NCI-H345 treated with DMSO at 0.1 percent for 48 hours (cell line): Measurements from ENCODE around the gene FZR1.

Experiments
- DNase-seq: peaks from one replicate; lab custom pipeline; 2025; ENCODE audit not compliant: unreplicated experiment; lab: John Stamatoyannopoulos, UW

FZR1 gene

DNA sequence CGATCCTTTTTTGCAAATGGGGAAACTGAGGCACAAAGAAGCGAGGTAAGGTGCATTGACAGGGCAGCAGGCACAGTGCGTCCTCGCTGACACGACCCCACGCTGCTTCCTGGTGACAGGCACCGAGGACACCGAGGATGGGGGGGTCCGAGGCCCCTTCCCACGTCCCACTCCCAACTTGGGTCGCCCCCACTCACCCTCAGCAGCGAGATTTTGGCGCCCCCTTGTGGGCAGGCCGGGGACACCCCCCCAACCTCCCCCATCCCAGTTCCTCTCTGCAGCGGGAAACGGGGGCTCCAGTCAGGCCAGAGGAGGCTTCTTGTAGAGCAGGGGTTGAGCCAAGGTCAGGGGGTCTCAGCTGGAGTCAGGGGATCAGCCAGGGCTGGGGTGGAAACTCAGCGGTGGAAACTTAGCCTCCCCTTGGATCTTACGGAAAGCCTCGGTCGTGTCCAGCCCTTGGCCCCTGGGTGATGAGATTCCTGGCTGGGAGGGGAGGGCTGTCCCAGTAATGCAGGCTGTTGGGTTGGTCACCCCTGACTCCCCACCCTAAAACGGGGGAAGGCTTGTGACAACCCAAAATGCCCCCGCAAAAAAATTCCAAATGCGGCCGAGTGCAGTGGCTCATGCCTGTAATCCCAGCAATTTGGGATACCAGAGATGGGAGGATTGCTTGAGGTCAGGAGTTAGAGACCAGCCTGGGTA, 34.0 kb upstream of the FZR1 start:
- no peak for DNase-seq

DNA sequence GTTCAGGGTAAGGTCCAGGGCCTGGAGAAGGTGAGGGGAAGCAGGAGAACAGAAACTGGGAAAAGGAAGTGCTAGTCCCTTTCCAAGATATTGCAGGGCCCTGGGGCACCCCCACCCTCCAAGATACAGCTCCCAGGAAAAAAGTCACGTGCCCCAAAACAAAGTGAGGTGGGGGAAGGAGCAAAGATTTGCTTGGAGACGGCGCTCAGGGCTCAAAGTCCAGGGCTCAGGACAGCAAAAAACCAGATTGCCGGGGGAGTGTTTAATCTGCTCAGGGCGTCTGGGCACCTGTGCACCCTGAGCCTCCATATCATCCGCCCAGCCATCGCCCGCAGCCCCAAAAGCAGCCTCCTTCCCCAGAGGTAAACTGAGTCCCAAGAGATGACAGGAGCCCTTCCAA, 32.1 kb upstream of the FZR1 start:
- DNase-seq: no peak

DNA sequence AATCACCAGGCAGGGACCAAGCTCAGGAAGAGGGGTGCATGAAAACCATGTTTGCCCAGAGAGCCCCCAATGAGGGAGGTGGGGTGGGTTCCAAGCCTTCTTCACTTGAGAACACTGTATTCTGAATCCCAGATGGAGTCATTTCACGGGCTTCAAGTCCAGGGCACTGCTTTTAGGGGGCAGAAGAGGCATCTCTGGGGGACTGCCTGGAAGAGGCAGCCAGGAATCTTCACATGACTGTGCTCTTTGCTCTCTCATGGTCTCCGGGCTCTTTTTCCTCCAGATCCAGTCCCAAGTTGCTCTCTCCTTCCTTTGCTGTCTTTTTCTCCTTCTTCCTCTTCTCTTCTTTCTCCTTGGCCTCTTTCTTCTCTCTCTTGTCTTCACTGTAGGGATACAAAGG, 31.5 kb upstream of the FZR1 start:
- DNase-seq: no peak

DNA sequence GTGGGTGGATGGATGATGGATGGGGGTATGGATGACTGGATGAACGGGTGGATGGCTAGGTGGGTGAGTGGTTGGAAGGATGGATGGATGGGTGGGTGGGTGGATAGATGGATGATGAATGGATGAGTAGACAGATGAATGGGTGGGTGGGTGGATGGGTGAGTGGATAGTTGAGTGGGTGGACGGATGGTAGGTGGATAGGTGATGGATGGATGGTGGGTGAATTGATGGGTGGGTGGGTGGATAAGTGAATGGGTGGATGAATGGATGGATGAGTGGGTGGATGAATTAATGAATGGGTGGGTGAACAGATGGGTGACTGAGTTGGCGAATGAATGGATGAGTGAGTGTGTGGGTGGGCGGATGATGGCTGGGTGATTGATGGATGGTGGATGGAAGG, 30.7 kb upstream of the FZR1 start:
- no peak for DNase-seq

DNA sequence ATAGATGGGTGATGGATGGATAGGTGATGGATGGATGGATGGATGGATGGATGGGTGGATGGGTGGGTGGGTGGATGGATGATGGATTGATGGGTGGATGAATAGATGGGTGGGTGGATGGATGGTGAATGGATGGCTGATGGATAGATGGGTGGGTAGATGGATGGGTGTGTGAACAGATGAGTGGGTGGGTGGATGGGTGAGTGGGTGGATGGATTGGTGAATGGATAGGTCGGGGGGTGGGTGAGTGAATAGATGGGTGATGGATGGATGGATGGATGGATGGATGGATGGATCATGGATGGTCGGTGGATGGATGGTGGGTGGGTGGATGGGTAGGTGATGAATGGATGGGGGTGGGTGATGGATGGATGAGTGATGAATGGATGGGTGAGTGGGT, 29.3 kb upstream of the FZR1 start:
- DNase-seq: no peak

DNA sequence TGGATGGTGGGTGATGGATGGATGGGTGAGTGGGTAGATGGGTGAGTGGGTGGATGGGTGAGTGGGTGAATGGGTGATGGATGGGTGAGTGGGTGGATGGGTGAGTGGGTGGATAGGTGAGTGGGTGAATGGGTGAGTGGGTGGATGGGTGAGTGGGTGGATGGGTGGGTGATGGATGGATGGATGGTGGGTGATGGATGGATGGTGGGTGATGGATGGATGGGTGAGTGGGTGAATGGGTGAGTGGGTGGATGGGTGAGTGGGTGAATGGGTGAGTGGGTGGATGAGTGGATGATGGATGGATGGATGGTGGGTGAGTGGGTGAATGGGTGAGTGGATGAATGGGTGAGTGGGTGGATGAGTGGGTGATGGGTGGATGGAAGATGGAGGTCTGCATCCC, 28.6 kb upstream of the FZR1 start:
- no peak for DNase-seq

DNA sequence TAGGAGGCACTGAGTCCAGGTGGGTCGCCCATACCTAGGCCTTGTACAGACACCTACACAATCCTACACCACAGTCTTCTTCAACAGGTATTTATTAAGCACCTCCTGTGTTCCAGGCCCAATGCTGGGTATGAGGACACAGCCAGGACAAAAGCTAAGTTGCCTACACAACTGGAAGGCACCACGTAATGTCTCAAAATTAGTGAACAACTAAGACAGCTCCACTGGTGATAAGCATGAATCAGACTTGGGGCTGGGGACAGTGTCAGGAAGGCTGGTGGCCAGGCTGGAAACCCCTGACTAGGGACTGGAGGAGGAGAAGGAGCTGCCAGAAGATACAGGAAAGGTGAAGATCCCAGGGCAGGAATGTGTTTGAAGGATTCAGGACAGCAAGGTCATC, 28.2 kb upstream of the FZR1 start:
- no peak for DNase-seq

DNA sequence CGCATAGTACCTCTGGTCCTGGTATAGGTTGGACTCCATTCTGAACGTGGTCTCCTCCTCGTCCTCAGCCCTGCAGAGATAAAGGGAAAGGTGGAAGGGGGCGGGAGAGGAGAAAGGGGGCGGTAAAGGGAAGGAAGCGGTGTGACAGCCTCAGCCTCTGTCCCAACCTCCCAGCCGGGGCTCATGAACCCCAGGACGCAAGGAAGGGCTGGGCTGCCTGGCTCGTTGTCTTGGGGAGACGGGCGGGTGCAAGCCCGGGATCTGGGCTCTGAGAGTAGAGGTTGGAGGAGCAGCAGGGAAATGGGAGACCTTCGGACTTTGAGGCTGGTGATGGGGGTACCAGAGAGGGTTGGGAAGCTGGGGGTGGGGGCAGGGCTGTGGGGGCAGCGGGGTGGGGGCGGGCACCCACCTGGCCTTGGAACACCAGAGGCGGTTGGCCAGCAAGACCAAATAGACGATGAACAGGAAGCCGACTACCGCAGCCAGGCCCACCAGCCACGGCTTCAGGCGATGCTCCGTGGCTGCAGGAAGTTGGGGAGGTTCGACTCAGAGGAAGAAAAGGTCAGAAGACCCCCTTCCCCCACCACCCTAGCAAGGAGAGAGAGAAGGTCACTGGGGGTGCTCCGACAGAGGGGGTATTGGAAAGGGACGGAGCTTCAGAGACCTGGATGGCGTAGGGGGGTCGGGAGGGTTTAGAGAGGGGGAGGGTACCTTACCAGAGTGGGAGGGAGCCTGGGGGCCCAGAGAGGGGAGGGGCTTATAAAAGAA, 27.5 kb upstream of the FZR1 start:
- no peak for DNase-seq

DNA sequence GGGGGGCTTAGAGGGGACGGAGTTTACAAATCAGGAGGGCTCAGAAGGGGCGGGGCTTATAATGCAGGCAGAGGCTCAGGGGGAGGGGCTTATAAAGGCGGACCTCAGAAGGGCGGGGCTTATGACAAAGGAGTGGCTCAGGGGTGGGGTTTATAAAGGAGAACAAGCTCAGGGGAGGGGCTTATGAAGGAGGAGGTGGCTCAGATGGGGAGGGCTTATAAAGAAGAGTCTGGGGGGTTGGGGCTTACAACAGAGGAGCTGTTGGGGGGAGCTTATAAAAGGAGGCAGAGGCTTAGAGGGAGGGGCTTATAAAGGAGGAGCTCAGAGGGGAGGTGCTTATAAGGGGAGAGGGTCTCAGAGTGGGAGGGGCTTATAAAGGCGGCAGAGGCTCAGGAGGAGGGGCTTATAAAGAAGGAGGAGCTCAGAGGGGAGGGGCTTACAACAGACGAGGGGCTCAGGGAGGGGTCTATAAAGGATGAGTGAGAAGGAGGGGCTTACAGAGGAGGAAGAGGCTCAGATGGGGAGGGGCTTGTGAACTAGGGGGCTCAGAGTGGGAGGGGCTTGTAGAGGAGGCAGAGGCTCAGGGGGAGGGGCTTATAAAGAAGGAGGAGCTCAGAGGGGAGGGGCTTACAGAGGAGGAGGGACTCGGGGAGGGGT, 26.8 kb upstream of the FZR1 start:
- no peak for DNase-seq

DNA sequence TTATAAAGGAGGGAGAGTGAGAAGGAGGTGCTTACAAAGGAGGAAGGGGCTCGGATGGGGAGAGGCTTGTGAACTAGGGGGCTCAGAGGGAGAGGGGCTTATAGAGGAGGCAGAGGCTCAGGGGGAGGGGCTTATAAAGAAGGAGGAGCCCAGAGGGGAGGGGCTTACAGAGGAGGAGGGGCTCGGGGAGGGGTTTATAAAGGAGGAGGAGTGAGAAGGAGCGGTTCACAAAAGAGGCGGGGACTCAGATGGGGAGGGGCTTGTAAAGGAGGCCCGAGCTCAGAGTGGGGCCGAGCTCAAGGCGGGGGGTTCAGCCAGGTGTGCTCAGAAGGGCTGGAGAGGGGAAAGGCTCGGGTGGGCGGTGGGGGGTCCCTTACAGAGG, 26.3 kb upstream of the FZR1 start:
- no peak for DNase-seq

DNA sequence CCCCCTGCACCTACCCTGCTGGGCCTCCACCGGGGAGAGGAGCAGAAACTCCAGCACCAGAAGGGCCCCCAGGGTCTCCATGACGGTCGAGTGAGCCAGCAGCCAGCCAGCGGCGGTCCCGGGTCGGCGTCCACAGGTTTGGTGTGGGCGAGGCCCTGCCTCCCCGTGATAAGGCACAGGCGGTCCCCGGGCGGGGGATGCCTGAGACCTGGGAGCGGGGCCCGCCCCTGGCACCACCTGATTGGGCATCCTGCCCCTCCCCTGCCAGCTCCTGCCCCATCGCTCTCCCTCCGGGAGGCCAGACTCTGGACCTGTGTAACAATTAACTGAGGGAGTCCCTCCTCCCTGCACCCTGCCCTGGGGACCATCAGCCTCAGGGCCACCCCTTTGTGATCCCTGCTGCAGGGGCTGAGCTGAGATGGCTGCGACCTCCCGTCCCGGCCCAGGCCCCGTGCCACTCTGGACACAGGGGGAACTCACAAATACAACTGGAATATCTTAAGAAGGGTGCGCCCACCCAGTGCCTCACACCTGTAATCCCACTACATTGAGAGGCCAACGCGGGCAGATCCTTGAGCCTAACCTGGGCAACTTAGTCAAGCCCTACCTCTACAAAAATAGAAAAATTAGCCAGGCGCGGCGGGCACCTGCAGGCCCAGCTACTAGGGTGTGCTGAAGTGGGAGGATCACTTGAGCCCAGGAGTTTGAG, 25.6 kb upstream of the FZR1 start, which contains the start of gene SMIM24:
SMIM24 (minus strand) TSS at position 143 of the 709 bp plus-strand sequence; CDS start at position 81, 62 bp downstream.
- no peak for DNase-seq

DNA sequence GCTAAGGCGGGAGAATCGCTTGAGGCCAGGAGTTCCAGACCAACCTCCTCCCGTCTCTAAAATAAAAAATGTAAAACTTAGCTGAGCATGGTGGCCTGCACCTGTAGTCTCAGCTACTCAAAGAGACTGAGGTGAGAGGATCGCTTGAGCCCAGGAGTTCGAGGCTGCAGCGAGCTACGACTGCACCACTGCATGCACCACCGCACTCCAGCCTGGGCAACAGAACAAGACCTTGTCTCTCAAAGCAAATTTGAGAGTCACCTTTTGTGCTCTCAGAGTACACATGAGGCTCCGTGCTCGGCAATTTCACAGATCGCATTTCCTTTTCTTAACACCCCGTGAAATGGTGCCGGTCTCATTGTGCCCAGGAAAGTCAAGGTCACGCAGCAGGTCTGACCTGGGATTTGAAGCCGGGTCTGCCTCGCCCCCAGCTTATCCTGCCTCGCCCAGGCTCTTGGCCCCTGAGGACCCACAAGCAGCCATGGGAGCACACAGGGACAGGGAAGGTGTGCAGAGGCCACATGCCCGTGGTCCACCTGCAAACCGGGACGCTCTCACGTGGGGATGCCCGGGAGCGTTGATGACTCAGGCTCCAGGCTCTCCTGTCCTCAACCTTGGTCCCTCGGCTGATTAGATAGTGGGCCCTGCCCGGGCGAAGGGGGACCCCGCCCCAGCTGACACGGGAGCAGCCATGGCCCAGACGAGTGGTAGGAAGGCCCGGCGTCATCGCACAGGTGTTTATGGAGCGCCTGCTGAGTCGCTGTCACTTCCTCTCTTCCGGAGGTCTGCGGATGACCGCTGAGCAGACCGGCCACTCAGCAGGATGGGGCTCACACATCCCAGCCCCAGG, 24.6 kb upstream of the FZR1 start:
- no peak for DNase-seq

DNA sequence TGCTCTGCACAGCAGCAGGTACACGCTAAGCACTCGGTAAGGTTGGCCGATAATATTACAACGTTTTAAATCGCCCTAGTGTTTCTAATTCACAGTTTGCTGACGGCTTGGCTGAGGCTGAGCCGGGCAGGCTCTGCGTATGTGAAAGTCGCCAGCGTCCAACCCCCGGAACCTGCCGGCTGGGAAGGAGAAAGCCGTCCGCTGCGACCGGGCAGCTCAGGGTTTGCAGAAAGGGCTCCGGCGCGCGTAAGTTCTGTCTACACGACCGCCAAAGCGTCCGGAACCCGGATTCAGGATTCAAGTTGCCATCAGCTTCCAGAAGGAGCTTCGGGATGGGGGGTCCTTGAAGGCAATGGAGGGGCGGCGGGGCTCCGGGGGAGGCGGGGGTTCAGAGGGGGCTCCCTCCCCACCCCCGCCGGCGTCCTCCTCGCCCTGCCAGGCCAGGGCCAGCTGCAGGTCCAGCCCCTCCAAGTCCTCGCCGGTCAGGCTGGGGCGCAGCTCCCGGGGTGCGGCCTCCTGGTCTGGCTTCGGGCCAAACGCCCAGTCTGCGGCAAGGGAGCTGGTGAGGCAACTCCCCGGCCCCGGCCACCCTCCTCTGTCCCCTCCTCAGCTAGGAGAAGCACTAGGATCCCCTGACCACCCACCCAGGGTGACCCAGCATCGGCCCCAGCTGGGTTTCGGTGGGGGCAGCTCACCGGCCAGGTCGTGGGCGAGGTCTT, 23.4 kb upstream of the FZR1 start:
- no peak for DNase-seq

DNA sequence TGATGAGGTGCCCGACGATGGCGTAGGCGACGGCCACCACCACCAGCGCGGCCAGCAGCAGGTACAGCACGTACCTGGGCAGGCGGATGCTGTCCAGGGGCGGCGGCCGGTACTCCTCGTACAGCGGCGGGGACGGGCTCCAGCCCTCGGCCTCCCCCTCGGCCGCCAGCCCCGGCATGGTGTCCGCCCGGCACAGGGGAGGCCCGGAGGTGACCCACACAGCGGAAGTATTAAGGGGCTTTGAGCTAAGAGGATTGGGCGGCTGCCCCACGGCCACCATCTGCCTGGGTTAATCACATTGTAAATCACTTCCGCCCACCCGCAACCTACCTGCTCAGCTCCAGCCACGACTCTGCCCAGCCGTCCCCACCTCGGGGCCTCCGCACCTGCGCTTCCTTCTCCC, 22.9 kb upstream of the FZR1 start, which contains the start of gene SMIM44:
SMIM44 (minus strand) TSS at position 216 of the 403 bp plus-strand sequence; CDS start at position 178, 38 bp downstream.
- DNase-seq: no peak

DNA sequence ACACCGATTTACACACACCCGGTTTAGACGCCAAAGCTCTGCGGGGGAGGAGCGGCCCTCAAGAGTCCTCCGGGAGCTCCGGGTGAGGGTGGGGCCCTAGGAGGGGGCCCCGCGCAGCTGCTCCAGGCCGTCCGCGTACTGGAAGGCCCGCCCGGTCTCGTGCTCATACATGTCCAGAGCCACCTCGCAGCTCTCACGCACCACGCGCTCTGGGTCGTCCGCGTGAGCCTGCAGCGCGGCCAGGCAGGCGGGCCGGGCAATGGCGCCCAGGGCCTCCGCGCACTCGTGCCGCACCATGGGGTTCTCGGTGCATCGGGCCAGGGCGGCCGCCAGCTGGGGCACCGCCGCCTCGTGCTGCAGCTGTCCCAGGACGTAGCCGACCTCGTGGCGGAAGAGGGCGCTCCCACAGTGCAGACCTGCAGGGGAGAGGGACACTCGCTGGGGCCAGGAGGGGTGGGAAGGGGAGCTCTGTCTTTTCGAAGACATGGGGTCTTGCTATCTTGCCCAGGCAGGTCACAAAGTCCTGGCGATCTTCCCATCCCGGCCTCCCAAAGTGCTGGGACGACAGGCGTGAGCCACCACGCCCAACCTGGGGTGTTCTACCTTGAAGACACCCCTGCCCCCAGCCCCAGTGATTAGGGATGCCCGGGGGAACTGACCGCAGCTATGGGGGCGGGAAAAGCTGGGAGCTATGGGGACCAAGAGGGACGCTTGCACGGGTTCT, 14.6 kb upstream of the FZR1 start:
- DNase-seq: no peak

DNA sequence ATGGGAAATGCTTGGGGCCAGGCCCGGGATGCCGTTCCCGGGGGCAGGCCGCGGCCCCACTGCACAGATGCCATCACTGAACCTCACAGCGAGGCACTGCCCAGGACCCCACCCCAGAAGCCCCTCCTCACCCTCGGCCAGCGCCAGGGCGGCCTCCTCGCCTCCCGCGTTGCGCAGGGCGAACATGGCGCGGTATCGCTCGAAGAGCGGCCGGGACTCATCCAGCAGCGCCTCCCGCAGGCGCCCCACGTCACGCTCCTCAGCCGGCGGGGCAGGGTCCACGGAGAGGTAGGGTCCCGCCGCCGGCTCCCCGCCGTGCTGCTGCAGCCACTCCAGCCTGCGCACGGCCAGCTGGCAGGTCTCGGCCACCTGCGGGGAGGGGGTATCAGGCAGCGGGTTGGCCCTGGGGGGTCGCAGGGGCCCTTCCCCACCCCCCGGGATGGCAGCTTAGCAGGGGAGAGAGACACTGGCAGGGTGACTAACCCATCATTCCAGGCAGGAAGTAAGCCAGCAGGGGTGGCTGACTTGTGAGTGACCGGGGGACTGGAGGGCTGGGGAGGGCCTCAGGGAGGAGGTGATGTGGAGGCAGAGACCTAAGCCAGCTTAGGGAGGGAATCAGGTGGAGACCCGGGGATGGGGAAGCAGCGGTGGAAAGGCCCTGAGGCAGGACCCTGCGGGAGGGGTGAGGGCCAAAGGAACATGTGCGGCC, 13.8 kb upstream of the FZR1 start:
- no peak for DNase-seq

DNA sequence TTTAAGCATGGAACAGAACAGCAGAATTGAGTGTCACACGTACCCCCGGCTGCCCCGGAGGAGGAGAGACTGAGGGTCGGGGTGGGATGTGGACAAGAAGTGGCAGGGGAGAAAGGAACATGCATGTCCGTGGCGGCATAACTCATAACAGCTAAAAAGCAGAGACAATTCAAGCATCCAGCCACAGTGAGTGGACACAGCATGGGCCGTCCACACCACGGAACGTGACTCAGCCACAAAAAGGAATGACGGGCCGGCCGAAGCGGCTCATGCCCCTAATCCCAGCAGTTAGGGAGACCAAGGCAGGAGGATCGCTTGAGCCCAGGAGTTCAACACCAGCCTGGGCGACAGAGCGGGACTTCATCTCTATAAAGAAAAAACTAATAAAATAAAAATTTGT, 13.2 kb upstream of the FZR1 start:
- DNase-seq: no peak

DNA sequence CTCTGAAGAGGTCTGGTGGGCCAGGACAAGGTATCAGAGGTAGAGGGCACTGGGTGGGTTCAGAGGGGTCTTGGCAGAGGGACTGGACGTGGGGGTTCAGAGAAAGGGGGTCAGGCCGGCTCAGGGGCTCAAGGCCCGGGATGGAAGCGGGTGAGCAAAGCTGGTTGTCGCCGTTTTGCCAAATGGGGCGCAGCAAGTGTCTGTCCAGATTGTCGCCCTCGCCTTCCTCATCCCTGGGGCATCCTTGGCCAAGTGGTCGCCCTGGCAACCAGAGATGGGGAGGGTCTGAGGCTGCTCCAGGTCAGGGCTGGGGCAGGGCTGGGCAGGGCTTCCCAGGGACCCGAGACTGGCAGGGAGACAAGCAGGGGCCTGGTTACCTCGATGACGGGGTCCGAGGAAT, 12.5 kb upstream of the FZR1 start:
- DNase-seq: no peak

DNA sequence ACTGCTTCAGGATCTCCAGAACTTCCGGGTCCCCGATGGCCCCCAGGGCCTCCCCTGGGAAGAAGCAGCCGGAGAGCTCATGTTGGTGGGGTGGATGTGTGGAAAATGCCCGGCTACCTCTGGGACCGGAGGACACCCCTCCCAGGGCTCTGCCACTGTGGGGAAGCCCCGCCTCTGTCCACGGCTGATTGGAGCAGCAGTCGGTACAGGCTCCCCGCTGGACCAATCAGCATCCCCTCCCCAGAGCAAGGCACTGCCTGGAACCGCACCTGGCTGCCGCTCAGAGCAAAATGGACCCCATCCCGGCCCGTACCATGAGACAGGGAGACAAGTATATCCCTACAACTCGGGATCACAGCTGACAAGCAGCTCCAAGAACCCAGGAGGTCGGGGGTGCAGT, 12.1 kb upstream of the FZR1 start:
- no peak for DNase-seq
